Parathyroid adenoma (tissue), 2 donors: ENCODE measurements around the gene CHST11.
A peak's percentile ranks its signal among the peaks of the same experiment; 100 is the strongest.

Experiments used
- H2AFZ ChIP-seq: fragments of 300-600 bp; sonication (generic); one replicate; pipeline ENCODE4 v1.7.0; 2017; ENCODE audit warnings: antibody characterized with exemption, mild to moderate bottlenecking
- H3K27ac ChIP-seq: fragments of 300-600 bp; sonication (generic); one replicate; pipeline ENCODE4 v1.7.0; 2017
- H3K27me3 ChIP-seq: fragments of 300-600 bp; sonication (generic); one replicate; pipeline ENCODE4 v1.7.0; 2017; ENCODE audit warnings: low read length; ENCODE audit not compliant: control insufficient read depth, insufficient read depth
- H3K36me3 ChIP-seq: fragments of 300-600 bp; sonication (generic); one replicate; pipeline ENCODE4 v1.7.0; 2017; ENCODE audit warnings: low read length; ENCODE audit not compliant: control insufficient read depth, insufficient read depth
- H3K4me1 ChIP-seq: fragments of 300-600 bp; sonication (generic); one replicate; pipeline ENCODE4 v1.7.0; 2017; ENCODE audit warnings: control low read depth
- H3K4me2 ChIP-seq: fragments of 300-600 bp; sonication (generic); one replicate; pipeline ENCODE4 v1.7.0; 2017; ENCODE audit warnings: low read length
- H3K4me3 ChIP-seq: fragments of 300-600 bp; sonication (generic); one replicate; pipeline ENCODE4 v1.7.0; 2017; ENCODE audit warnings: low read depth, low read length
- H3K79me2 ChIP-seq: fragments of 300-600 bp; sonication (generic); one replicate; pipeline ENCODE4 v1.7.0; 2017; ENCODE audit warnings: control low read depth
- H3K9ac ChIP-seq: fragments of 300-600 bp; sonication (generic); one replicate; pipeline ENCODE4 v1.7.0; 2017; ENCODE audit warnings: mild to moderate bottlenecking
- H3K9me3 ChIP-seq: fragments of 300-600 bp; sonication (generic); one replicate; pipeline ENCODE4 v1.7.0; 2017; ENCODE audit warnings: low read length; ENCODE audit not compliant: control insufficient read depth
- TF ChIP-seq, protein P1 (sequence below): fragments of 300-600 bp; sonication (generic); IDR thresholded peaks from one replicate; pipeline ENCODE4 v1.7.0; 2017; ENCODE audit warnings: antibody characterized with exemption, mild to moderate bottlenecking
- donor health status: primary hyperparathyroidism.

The CHST11 gene

DNA sequence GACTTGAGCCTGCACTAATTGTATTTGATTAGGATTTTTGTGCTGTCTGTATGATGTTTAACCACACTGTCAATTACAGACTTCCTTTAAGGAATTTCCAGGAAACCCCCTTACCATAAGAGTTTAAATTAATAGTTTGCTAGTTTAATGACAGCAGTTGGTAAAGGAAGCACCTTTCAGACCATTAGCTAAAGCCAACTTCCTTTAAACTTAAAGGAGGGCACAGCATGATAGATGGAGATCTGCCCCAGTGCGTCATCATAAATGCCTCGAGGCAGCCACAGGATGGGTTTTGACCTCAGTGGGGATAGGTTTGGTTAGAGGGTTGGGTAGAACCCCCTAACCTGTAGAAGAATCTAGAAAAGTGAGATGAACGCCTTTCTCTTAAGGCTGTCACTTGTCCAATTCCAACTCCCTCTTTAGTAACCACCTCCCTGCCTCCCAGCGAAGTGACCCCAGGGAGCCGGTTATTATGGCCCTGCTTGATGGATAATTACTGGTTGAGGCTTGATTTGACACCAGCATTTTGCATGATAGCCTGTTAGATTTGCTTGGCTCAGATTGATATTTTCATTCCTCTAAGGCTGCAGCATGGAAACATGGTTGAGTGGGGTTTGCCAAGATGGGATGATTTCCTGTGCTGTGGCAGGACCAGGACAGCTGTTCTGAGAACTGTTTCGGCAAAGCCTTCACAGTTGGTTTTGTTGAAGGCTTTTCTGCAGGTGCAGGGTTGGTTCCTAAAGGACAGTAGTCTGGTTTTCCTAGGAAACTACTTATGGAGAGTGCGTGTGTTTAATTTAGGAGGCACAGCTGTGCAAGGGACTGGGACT, 62.7 kb downstream of the CHST11 start:
- Histone ChIP-seq H3K36me3 (no peaks in the 10 kb centered on the region), H3K27ac (no peak overlapping the region), H3K79me2 (no peaks in the 10 kb centered on the region), H3K4me1 (peaks cover 6% of the 10 kb centered on the region), H3K9ac (no peak overlapping the region), H3K4me2 (no peak overlapping the region), H3K4me3 (no peak overlapping the region), H3K9me3 (no peaks in the 10 kb centered on the region), H2AFZ (no peak overlapping the region), H3K27me3 (no peaks in the 10 kb centered on the region)
- TF ChIP-seq, protein P1, sequence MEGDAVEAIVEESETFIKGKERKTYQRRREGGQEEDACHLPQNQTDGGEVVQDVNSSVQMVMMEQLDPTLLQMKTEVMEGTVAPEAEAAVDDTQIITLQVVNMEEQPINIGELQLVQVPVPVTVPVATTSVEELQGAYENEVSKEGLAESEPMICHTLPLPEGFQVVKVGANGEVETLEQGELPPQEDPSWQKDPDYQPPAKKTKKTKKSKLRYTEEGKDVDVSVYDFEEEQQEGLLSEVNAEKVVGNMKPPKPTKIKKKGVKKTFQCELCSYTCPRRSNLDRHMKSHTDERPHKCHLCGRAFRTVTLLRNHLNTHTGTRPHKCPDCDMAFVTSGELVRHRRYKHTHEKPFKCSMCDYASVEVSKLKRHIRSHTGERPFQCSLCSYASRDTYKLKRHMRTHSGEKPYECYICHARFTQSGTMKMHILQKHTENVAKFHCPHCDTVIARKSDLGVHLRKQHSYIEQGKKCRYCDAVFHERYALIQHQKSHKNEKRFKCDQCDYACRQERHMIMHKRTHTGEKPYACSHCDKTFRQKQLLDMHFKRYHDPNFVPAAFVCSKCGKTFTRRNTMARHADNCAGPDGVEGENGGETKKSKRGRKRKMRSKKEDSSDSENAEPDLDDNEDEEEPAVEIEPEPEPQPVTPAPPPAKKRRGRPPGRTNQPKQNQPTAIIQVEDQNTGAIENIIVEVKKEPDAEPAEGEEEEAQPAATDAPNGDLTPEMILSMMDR = no peak

DNA sequence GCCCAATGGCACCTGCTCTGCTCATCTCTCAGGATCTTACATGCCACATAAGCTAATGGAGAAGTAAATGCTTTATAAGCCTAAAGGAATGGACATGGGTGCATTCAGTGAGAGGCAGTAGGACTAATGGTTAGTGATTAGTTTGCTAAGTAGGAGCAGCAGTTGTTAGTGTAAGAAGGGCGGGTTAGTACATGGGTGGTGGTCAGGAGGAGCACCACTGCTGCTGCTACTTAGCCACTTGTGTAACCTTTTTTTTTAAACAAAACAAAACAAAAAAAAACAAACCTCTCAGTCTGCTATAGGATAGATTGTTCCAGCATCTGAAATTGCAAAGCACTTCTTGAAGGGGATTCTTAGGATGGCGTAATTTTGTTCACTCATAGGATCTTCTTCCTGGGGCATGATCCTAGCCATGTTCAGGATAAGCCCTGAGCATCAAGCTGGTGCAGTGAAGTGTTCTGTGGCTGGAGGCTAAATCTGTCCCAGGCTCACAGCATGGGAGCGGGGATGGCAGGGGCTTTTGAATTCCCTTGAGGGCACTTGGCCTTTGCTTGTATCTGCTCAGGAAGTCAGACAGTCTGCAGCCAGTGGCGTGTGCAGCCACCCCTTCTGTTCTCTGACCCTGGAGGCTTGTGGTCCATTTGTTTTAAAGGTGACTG, 63.6 kb downstream of the CHST11 start:
- Histone ChIP-seq H3K4me2 (no peak overlapping the region), H3K27me3 (no peaks in the 10 kb centered on the region), H3K9ac (no peak overlapping the region), H3K4me1 (peaks cover 6% of the 10 kb centered on the region), H3K27ac (no peak overlapping the region), H3K9me3 (no peaks in the 10 kb centered on the region), H3K79me2 (no peaks in the 10 kb centered on the region), H3K4me3 (no peak overlapping the region), H2AFZ (no peak overlapping the region), H3K36me3 (no peaks in the 10 kb centered on the region)
- TF ChIP-seq, protein P1 = no peak

DNA sequence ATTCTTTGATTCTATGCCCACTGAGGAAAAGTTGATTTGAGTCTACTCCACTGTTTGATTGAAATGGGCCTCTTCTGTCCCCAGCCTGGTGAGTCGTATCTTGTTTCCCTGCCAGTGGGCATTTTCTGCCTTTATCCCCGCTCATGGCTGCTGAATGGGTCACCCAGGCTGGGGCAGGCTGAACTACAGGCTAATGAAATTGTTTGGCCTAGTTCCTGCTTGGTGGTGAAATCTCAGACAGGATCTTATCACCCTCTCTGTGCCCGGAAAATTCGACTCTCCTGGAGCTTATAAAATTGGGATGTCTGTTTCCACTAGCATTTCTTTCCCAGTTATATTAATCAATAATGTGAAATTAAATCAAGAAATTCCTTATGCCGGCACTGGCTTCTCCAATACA, 65.0 kb downstream of the CHST11 start:
- TF ChIP-seq, protein P1 = no peak
- no peak overlapping the region for H3K4me3 ChIP-seq
- H3K9ac ChIP-seq = no peak overlapping the region
- H3K9me3 ChIP-seq = no peaks in the 10 kb centered on the region
- no peak overlapping the region for H2AFZ ChIP-seq
- H3K79me2 ChIP-seq = no peaks in the 10 kb centered on the region
- H3K27me3 ChIP-seq = no peaks in the 10 kb centered on the region
- peaks cover 6% of the 10 kb centered on the region for H3K4me1 ChIP-seq
- no peak overlapping the region for H3K4me2 ChIP-seq
- no peak overlapping the region for H3K27ac ChIP-seq
- H3K36me3 ChIP-seq = no peaks in the 10 kb centered on the region

DNA sequence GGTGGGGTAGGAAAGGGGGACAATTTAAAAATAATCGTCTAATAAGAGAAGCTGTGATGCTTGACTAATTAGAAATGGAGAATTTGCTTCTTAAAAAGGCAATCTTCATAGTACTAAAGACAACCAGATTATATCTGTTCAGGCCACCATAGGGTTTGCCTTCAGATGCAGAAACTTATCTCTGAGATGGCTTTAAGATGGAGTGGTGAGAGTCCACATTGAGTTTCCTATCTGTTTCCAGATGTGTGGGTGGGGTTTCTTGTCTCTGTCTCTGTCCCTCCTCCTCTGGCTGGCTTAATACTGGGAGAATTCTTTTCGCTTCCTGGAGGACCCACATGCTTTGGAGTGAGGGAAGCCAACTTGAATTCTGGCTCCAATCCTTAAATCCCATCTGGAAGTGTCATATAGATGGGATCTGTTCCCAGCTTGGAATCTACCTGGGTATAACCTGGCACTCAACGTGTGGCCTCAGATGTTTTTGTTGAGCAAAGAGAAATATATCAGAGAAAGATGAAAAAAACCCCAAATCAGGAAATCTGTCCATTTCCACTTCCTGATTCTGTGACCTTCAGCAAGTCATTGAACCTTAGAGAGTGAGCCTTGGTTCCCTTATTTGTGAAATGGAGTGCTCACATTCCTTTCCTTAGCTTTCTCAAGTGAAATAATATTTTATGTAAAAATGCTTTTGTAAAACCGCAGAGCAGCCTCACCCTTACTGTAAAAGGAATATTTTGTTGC, 66.4 kb downstream of the CHST11 start:
- TF ChIP-seq, protein P1 = no peak
- Histone ChIP-seq H3K27me3 (no peaks in the 10 kb centered on the region), H3K79me2 (no peaks in the 10 kb centered on the region), H3K36me3 (no peaks in the 10 kb centered on the region), H3K9me3 (no peaks in the 10 kb centered on the region), H3K9ac (no peak overlapping the region), H2AFZ (peak overlapping the region; percentile 20), H3K4me1 (peaks cover 6% of the 10 kb centered on the region), H3K4me2 (no peak overlapping the region), H3K4me3 (no peak overlapping the region), H3K27ac (no peak overlapping the region)
